Activated CD4-positive, alpha-beta T cell treated with anti-CD3 and anti-CD28 coated beads for 48 hours (primary cell): Measurements from ENCODE around the gene NFIA.
A peak's percentile ranks its signal among the peaks of the same experiment; 100 is the strongest.

ENCODE experiments used
- DNase-seq: peaks from one replicate; pipeline ENCODE4 v3.0.0-alpha.2; 2020

The NFIA gene

GRCh38 chr1:61419657-61420056, 337.3 kb downstream of the NFIA start:
- DNase-seq, result no peak

DNA sequence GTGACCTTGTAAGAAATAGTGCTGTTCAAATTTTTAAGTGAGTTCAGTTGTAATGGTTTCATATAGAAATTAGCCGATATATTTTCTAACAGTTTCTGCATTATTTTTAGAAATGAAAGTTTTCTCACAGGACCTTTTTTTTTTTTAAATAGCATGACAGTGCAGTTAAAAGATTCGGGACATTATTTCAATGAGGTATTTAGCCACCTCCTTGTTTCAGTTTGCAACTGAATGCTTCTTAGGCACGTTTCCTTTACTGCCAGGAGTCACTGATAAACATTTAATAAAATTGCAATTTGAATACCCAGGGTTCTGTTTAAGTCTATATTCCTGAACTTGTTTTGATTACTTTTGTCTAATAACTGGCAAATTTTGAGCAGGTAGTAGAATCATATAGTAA, 337.9 kb downstream of the NFIA start:
- no peak for DNase-seq

DNA sequence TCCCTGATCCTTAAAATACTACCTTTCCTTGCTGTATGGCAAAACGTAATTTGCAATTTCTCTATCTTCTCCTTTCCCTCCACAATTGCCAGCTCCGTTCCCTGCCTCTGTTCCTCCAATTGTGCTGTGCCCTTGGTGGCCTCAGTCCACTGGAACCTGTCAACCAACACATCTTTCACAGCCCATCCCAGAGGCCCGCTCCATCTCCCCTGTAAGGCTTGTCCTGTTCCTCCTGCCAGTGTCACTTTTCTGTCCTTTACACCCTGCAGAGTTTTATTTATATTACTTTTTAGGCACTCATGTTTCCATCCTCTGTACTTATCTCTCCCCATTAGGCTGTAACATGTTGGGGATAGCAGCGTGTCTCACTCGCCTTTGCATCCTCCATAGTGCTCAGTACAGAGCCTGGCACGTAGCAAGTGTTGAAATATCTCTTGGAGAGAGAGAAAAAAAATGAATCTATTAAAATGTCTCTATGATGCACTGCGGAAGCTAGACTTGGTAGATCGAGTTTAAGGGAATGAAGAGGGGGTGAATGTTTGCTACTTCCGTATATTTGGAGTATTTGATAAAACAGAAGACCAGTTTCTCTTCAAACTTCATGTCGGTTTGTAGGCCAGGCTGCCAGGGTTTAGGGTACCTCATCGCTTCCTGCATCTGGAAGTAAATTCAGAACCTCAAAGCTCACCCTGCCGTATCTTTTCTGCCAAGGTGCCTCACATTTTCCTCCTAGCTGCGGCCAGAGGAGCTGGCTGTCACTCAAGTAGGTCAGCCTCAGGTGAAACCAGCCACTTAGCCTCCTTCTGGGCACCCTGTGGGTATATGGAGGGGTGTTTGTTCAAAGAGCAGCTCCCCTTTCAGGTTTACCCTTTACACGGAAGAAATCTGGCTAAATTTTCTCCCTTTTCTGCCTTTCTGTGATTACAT, 338.8 kb downstream of the NFIA start:
- no peak for DNase-seq

GRCh38 chr1:61423643-61424042, 341.3 kb downstream of the NFIA start:
- DNase-seq, result no peak

GRCh38 chr1:61424382-61424781, 342.0 kb downstream of the NFIA start:
- DNase-seq, result no peak

- DNase-seq, result no peak
These were observed 342.7 kb downstream of the NFIA start for GRCh38 chr1:61425040-61425439.

DNA sequence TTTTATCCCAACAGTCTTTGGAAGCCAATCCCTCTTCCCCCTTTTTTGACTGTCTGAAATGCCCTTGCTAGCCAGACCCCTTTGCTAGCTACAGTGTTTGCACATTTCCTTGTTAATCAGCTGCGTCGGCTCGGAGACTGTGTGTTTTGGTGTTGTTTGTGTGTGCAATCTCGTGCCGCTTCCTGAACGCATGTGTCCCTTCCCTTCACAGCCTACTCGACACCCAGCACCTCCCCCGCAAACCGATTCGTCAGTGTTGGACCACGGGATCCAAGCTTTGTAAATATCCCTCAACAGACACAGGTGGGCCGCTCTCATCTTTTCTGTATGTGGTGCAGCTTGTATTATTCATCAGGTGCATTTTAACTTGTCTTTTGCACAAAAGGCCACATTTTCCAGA, 343.9 kb downstream of the NFIA start:
- DNase-seq, result no peak

GRCh38 chr1:61426885-61427284, 344.5 kb downstream of the NFIA start:
- no peak for DNase-seq

DNA sequence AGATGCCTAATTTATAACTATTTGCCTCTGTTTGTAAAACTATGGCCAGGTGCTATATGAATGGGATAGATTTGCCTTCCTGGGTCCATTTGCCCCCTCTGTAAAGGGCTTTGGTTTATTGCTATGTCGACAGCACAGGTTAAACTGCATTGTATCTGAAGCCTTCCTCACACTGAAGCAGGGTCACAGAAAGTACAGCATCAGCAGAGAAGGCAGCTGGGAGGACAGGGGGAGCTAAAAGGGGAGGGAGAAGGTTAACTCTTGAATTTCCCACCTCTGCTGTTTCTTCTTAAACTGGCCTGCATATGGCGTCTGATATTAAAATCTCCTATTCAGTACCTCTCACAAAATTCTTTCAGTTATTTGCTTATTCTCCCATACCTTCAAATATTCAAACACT, 345.1 kb downstream of the NFIA start:
- DNase-seq, result no peak

GRCh38 chr1:61428146-61428545, 345.8 kb downstream of the NFIA start:
- no peak for DNase-seq

DNA sequence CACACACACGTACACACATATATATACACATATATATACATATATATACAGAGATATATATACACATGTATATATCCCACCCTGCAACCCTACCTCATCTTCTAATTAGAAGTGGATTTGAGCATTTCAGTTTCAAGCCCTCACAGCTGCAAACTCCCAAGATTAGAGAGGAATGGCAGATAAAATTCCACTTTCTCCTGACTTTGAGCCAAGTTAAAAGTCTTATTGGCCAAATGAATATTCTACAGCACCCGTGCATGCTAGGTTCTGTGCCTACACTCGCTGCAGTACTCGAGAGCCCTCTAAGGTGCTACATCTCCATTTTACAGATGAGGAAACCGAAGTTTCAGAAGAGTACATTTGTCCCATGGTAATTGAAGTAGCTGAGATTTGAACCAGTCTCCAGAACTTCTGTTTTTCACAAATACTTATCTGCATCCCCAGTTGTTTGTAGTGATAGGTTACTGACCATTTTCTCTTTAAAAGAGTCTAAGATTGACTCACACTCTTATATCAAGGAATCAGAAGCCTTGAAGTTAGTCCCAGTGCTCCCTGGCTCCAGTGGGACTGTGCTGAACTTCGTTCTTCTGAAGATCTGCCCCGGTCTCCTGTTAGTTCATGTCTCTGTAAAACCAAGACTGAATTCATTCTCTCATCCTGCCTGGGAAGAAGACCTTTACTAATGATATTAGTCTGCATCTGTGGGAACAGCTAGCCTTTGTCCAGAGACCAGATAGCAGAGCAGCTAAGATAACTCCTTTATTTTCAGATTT, 350.4 kb downstream of the NFIA start:
- no peak for DNase-seq

DNA sequence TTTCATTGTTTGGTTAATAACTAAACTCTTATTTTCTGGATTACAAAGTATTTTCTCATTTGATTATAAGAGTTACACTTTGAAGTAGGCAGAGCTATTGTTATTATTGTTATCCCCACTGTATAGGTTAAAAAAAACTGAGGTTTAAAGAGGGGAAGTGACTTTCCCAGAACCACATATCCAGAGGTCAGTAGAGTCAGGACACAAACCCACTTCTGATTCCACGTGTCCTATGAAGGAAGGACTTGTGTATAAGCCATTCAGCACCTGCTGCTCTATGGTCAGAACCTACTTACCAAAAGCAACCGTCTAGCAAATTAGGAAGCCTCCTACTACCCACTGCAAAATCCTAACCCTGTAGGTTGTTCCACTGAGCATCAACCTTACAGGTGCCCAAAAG, 351.3 kb downstream of the NFIA start:
- no peak for DNase-seq

DNA sequence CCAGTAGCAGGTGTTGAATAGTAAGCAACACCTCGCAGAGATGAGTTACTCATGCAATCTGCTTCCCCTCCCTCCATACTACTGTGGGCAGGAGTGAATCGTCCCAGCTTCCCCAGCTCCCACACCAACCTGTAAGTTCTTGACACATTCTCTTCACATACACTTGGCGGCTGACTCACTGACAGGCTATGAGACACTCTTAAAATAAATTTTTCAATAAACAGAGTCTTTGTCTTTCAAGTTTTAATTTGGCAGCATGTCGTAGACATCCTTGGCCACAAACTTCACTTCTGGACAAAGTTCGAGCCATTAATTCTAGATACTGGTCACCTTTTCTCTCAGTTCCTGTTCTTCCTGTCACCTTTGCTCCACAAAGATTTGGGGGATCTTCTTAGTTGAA, 351.9 kb downstream of the NFIA start:
- peak; percentile 18 for DNase-seq

DNA sequence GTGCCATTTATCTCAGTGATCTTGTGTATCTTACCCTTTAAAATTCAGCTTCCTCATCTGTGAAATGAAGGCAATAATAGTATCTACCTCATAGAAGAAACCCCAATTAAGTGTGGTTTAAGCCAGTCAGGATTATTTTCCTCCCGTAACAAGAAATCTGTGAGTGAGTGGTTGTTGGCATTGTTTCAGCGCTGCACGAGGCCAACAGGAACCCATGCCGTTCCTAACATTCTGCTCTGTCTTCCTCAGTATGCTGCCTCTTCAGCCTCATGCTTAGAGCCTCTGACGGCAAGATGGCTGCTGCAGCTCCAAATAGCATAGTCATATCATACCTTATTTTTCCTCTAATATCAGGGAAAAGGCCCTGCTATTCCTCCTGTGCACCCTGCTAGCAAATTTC, 352.9 kb downstream of the NFIA start:
- DNase-seq, result no peak

DNA sequence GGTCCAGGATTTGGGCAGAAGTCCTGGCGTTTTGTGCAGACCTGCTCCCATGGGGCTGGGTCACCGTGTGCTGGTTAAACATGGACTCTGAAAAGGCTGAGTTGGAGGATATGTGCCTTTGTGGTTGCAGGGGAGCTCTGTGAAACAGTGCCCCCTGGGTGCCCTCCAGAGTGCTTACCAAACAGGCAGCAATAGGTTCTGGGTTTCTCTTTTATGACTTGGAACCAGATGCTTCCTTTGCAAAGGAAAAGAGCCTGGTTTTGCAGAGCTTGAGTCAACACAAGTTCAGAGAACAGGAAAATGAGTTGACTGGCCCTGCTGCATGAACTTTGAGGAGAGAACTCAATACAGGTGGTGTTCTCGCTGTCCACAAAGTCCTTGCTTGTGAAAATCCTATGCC, 353.7 kb downstream of the NFIA start:
- no peak for DNase-seq

GRCh38 chr1:61436491-61437120, 354.2 kb downstream of the NFIA start:
- DNase-seq, result no peak

GRCh38 chr1:61439234-61439633, 356.9 kb downstream of the NFIA start:
- no peak for DNase-seq

GRCh38 chr1:61441723-61442262, 359.4 kb downstream of the NFIA start:
- no peak for DNase-seq

GRCh38 chr1:61442544-61442943, 360.2 kb downstream of the NFIA start:
- DNase-seq, result no peak

DNA sequence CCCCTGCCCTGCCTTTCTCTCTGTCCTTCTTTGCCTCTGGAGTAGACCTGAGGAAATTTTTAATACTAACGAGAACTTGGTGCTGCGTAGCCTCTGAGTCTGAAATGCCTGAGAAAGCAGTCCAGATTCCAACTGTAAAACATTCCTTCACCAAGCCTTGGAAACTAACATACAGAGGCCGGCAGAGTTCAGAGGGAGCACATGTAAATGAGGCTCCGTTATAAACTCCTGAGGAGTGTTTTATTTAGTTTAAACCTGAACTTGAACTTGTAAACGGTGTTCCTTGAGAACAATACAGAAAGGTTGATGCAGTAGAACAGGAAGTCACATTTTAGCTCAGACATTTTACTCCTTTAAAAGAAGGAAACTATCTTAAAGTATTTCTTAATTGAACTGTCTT, 361.9 kb downstream of the NFIA start:
- no peak for DNase-seq

DNA sequence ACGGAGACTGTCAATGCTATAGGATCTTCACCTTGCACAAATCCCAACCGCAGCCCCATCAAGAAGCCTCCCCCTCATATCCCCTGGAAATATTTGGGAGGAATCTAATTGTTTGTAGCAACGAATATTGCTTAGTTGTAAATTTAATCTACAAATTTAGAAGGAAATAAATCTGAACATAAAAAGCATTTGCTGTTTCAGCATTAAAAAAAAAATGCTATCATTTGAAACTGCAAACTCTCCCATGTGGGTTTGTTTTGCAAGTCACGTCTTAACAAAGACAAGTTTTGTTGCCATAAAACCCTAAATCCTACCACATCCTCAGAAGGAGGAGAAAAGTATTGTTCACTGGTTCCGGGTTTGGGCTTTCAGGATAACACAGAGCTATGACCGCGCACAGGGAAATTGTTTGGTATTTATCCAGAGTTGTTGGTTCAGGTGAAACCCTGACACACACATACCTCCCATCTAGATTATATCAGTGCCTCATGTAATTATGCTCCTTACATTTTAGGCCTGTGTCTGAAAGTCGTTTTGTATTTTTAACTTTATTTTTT, 363.0 kb downstream of the NFIA start:
- DNase-seq, result no peak

DNA sequence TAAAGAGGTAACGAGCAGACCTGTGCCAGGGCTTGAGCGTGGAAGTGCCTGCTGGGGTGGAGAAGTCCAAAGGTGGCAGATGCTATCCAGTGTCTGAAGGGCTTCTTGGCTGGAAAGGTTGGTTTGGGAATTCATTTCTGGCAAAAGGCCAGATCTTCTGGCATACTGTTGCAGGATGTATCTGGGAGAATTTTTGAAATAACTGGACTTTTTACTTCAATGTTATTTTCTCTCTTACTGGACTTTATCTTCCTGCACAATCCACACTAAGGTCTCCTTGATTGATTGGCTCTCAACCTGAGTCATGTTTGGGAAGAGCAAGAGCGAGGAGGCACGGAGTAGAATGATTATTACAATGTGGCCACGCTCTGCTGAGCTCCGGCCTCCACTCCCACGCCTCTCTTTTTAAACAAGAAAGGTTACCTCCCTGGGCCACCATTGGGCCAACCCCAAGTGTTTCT, 364.2 kb downstream of the NFIA start:
- no peak for DNase-seq
